Activated B cell treated with CpG ODN at 0.5 μM for 24 hours (primary cell): ENCODE measurements around the gene ANKH. TPM values are rescaled to one million over a fixed set of nuclear protein-coding genes. Genes with fewer than 3 reads are reported as not detected.

Experiments
- ATAC-seq: fragments of 200-7000 bp; cut with Tn5 transposase; one replicate; pipeline ENCODE4 v1.10.0; 2021; ENCODE audit warnings: low read depth, mild to moderate bottlenecking, moderate library complexity
- CTCF ChIA-PET: fragments of 350-600 bp; sonication (Branson Sonifier 250); formaldehyde crosslinking; loops from one replicate; lab custom pipeline; 2021; ENCODE audit warnings: antibody characterized with exemption; lab: Charles Lee
- POLR2A ChIA-PET: fragments of 350-600 bp; sonication (Branson Sonifier 250); formaldehyde crosslinking; loops from one replicate; lab custom pipeline; 2021; ENCODE audit warnings: antibody characterized with exemption; lab: Charles Lee
- DNase-seq: peaks from one replicate; pipeline ENCODE4 v3.0.0; 2022
- H3K27ac Mint-ChIP-seq: one replicate; pipeline ENCODE4 v1.8.0; 2020; ENCODE audit warnings: mixed read lengths
- H3K27me3 Mint-ChIP-seq: one replicate; pipeline ENCODE4 v1.8.0; 2021; ENCODE audit warnings: mixed read lengths
- H3K36me3 Mint-ChIP-seq: one replicate; pipeline ENCODE4 v1.8.0; 2021; ENCODE audit warnings: low read depth, mixed read lengths
- H3K4me1 Mint-ChIP-seq: one replicate; pipeline ENCODE4 v1.8.0; 2021; ENCODE audit warnings: mixed read lengths
- H3K4me3 Mint-ChIP-seq: one replicate; pipeline ENCODE4 v1.8.0; 2020; ENCODE audit warnings: mild to moderate bottlenecking, mixed read lengths
- H3K9me3 Mint-ChIP-seq: one replicate; pipeline ENCODE4 v1.8.0; 2020; ENCODE audit warnings: mixed read lengths
- CTCF ChIP-seq: fragments of 200-600 bp; IDR thresholded peaks from one replicate; pipeline ENCODE4 v1.8.0; 2022; ENCODE audit warnings: antibody characterized with exemption, mild to moderate bottlenecking
- intact Hi-C: fragments of 100-400 bp; cut with micrococcal nuclease; formaldehyde crosslinking; loops from one replicate; pipeline ENCODE4 v1.15.1; 2024
- total RNA-seq: library from RNA; stranded (reverse); gene quantifications from 2 replicates; pipeline ENCODE4 v1.2.3, GENCODE V29; 2022

Gene ANKH
- total RNA-seq, 1 donor from 2014 or later, result 43.3 TPM

GRCh38 chr5:14724633-14725032 lies 146.9 kb downstream of the ANKH start:
- peaks cover 12% of the 10 kb centered on the region for H3K4me1 Mint-ChIP-seq

GRCh38 chr5:14723701-14724132 lies 147.9 kb downstream of the ANKH start:
- H3K4me3 Mint-ChIP-seq, result no peak overlapping the region
- DNase-seq (no peak), ATAC-seq (peak; percentile 66)
- no peaks in the 10 kb centered on the region for H3K9me3 Mint-ChIP-seq
- H3K36me3 Mint-ChIP-seq, result peaks cover 8% of the 10 kb centered on the region
- H3K4me1 Mint-ChIP-seq, result peaks cover 12% of the 10 kb centered on the region
- CTCF ChIA-PET, result interaction anchor here (6.2 kb wide), 1 partner anchor 279 kb away, joined by 91 read pairs; no protein-coding TSS in a partner anchor
- intact Hi-C loops, result no loop called here
- POLR2A ChIA-PET, result no interaction called here
- no peaks in the 10 kb centered on the region for H3K27me3 Mint-ChIP-seq
- H3K27ac Mint-ChIP-seq, result no peak overlapping the region
- no peak for TF ChIP-seq CTCF

More at GRCh38 chr5:14724633-14725032, 146.9 kb downstream of the ANKH start:
- H3K9me3 Mint-ChIP-seq, result no peaks in the 10 kb centered on the region
- H3K27ac Mint-ChIP-seq, result no peak overlapping the region
- ChIA-PET POLR2A (interaction anchor here (0.5 kb wide), 1 partner anchor 17 kb away, joined by 6 read pairs; no protein-coding TSS in a partner anchor), CTCF (interaction anchor here (1.2 to 6.2 kb wide), 3 partner anchors 10 to 278 kb away, joined by 6 to 91 read pairs (median 53); partner anchors contain the start of gene ANKH)
- ATAC-seq, result no peak
- TF ChIP-seq CTCF, result no peak
- no peaks in the 10 kb centered on the region for H3K27me3 Mint-ChIP-seq
- peaks cover 6% of the 10 kb centered on the region for H3K36me3 Mint-ChIP-seq
- no peak overlapping the region for H3K4me3 Mint-ChIP-seq
- intact Hi-C loops, result loop anchor here (5.0 kb wide), 2 partner anchors 37 to 88 kb away; no protein-coding TSS in a partner anchor
- no peak for DNase-seq

GRCh38 chr5:14722923-14723322 lies 148.7 kb downstream of the ANKH start:
- no peak for DNase-seq
- intact Hi-C loops, result no loop called here
- Mint-ChIP-seq H3K9me3 (no peaks in the 10 kb centered on the region), H3K27me3 (no peaks in the 10 kb centered on the region), H3K4me1 (peaks cover 12% of the 10 kb centered on the region), H3K4me3 (no peak overlapping the region), H3K36me3 (peaks cover 12% of the 10 kb centered on the region), H3K27ac (no peak overlapping the region)
- no peak for TF ChIP-seq CTCF
- ChIA-PET POLR2A (no interaction called here), CTCF (no interaction called here)
- no peak for ATAC-seq

- DNase-seq (no peak), ATAC-seq (no peak)
- CTCF ChIA-PET, result no interaction called here
- H3K9me3 Mint-ChIP-seq, result no peaks in the 10 kb centered on the region
- H3K27me3 Mint-ChIP-seq, result no peaks in the 10 kb centered on the region
- H3K4me3 Mint-ChIP-seq, result no peak overlapping the region
- no peak overlapping the region for H3K27ac Mint-ChIP-seq
- intact Hi-C loops, result no loop called here
- H3K4me1 Mint-ChIP-seq, result peaks cover 12% of the 10 kb centered on the region
- no peak for TF ChIP-seq CTCF
- H3K36me3 Mint-ChIP-seq, result peaks cover 17% of the 10 kb centered on the region
- POLR2A ChIA-PET, result interaction anchor here (0.6 to 0.7 kb wide), 2 partner anchors 94 to 237 kb away, joined by 4 to 6 read pairs; no protein-coding TSS in a partner anchor
Observed at GRCh38 chr5:14721990-14722656, 149.5 kb downstream of the ANKH start.

- no peak for DNase-seq
- intact Hi-C loops, result no loop called here
- peaks cover 28% of the 10 kb centered on the region for H3K36me3 Mint-ChIP-seq
- no peak overlapping the region for H3K27ac Mint-ChIP-seq
- H3K9me3 Mint-ChIP-seq, result no peaks in the 10 kb centered on the region
- TF ChIP-seq CTCF, result no peak
- CTCF ChIA-PET, result interaction anchor here (0.9 kb wide), 1 partner anchor 368 kb away, joined by 3 read pairs; no protein-coding TSS in a partner anchor
- H3K4me3 Mint-ChIP-seq, result no peak overlapping the region
- POLR2A ChIA-PET, result no interaction called here
- no peak for ATAC-seq
- H3K27me3 Mint-ChIP-seq, result no peaks in the 10 kb centered on the region
- peaks cover 12% of the 10 kb centered on the region for H3K4me1 Mint-ChIP-seq
Observed at GRCh38 chr5:14720236-14720923, 151.2 kb downstream of the ANKH start.
